AG09309 (cell line): ENCODE results near the gene ULK1.

ENCODE experiments used
- DNase-seq: peaks from one replicate; pipeline ENCODE4 v3.0.0-alpha.2; 2010; ENCODE audit warnings: low read depth
- H3K4me3 ChIP-seq: 2 replicates; pipeline ENCODE4 v1.5.1; 2011; ENCODE audit warnings: mild to moderate bottlenecking, low read depth, low read length, moderate library complexity; ENCODE audit not compliant: control insufficient read depth
- CTCF ChIP-seq: IDR thresholded peaks from 2 replicates; pipeline ENCODE4 v1.5.1; 2011; ENCODE audit warnings: mild to moderate bottlenecking, low read depth, low read length, inconsistent platforms; ENCODE audit not compliant: insufficient read depth, control insufficient read depth; ENCODE audit errors: missing control alignments

ULK1 gene

GRCh38 chr12:131919051-131919347, 24.6 kb downstream of the ULK1 start:
- no peak overlapping the region for H3K4me3 ChIP-seq
- TF ChIP-seq CTCF, result no peak
- DNase-seq, result no peak

GRCh38 chr12:131919366-131920156, 25.1 kb downstream of the ULK1 start:
- no peak for TF ChIP-seq CTCF
- no peak for DNase-seq
- no peak overlapping the region for H3K4me3 ChIP-seq

- H3K4me3 ChIP-seq, result no peak overlapping the region
- no peak for DNase-seq
- no peak for TF ChIP-seq CTCF
These were observed 25.7 kb downstream of the ULK1 start for GRCh38 chr12:131920157-131920508.

- no peak for TF ChIP-seq CTCF
- no peak for DNase-seq
These were observed 26.7 kb downstream of the ULK1 start for GRCh38 chr12:131920902-131921840.

GRCh38 chr12:131921866-131922769, 27.7 kb downstream of the ULK1 start:
- DNase-seq, result no peak
- TF ChIP-seq CTCF, result no peak
- no peak overlapping the region for H3K4me3 ChIP-seq

More at GRCh38 chr12:131920902-131921840, 26.7 kb downstream of the ULK1 start:
- no peak overlapping the region for H3K4me3 ChIP-seq

GRCh38 chr12:131922772-131923171, 28.4 kb downstream of the ULK1 start:
- H3K4me3 ChIP-seq, result no peak overlapping the region
- no peak for TF ChIP-seq CTCF
- no peak for DNase-seq
